HG03558 (cell line): ENCODE measurements around the gene SUSD3.

Experiments used
- ATAC-seq: cut with Tn5 transposase; IDR thresholded peaks from one replicate; pipeline ENCODE4 v1.9.1; 2021; ENCODE audit warnings: moderate number of reproducible peaks; ENCODE audit not compliant: unreplicated experiment; ENCODE audit errors: extremely low read depth

The SUSD3 gene

GRCh38 chr9:93028448-93029006, 30.0 kb upstream of the SUSD3 start:
- ATAC-seq: no peak

GRCh38 chr9:93030642-93031628, 27.6 kb upstream of the SUSD3 start:
- no peak for ATAC-seq

- no peak for ATAC-seq
Observed at GRCh38 chr9:93031629-93032430, 26.7 kb upstream of the SUSD3 start.

GRCh38 chr9:93032545-93032944, 26.0 kb upstream of the SUSD3 start:
- no peak for ATAC-seq

GRCh38 chr9:93033531-93033930, 25.0 kb upstream of the SUSD3 start:
- no peak for ATAC-seq

GRCh38 chr9:93035106-93035660, 23.3 kb upstream of the SUSD3 start:
- no peak for ATAC-seq

- ATAC-seq: no peak
Observed at GRCh38 chr9:93035821-93036351, 22.6 kb upstream of the SUSD3 start.

GRCh38 chr9:93036887-93037475, 21.5 kb upstream of the SUSD3 start:
- ATAC-seq: no peak

- no peak for ATAC-seq
Observed at GRCh38 chr9:93037476-93037971, 21.0 kb upstream of the SUSD3 start.

- no peak for ATAC-seq
Observed at GRCh38 chr9:93038918-93039317, 19.6 kb upstream of the SUSD3 start.

- ATAC-seq: no peak
Observed at GRCh38 chr9:93039456-93039855, 19.0 kb upstream of the SUSD3 start.

- ATAC-seq: no peak
Observed at GRCh38 chr9:93039976-93040375, 18.5 kb upstream of the SUSD3 start.

- no peak for ATAC-seq
Observed at GRCh38 chr9:93040409-93040808, 18.1 kb upstream of the SUSD3 start.

GRCh38 chr9:93041108-93041802, 17.2 kb upstream of the SUSD3 start:
- ATAC-seq: no peak

GRCh38 chr9:93043122-93043521, 15.4 kb upstream of the SUSD3 start:
- ATAC-seq: no peak

- ATAC-seq: no peak
Observed at GRCh38 chr9:93045521-93045920, 13.0 kb upstream of the SUSD3 start.

GRCh38 chr9:93048566-93049448, 9.7 kb upstream of the SUSD3 start:
- ATAC-seq: no peak

- ATAC-seq: no peak
Observed at GRCh38 chr9:93049491-93049890, 9.0 kb upstream of the SUSD3 start.
